ENCODE results near the gene ZBTB17.

Gene ZBTB17

GRCh38 chr1:15935056-15935950, 40.6 kb downstream of the ZBTB17 start:
- TF ChIP-seq CTCF (IDR thresholded peaks at IDR 0.05), result no peak
- Mint-ChIP-seq H3K9me3 (no peaks in the 10 kb centered on the region), H3K27me3 (ENCODE audit: low read depth, poor library complexity) (no peaks in the 10 kb centered on the region), H3K4me1 (peaks cover 7% of the 10 kb centered on the region), H3K27ac (no peak overlapping the region), H3K4me3 (no peak overlapping the region), H3K36me3 (ENCODE audit: low read depth) (peaks cover 78% of the 10 kb centered on the region)
- DNase-seq, result no peak

GRCh38 chr1:15934211-15935055, 41.5 kb downstream of the ZBTB17 start:
- Mint-ChIP-seq H3K27ac (no peak overlapping the region), H3K27me3 (ENCODE audit: low read depth, poor library complexity) (no peaks in the 10 kb centered on the region), H3K4me1 (peaks cover 5% of the 10 kb centered on the region), H3K36me3 (ENCODE audit: low read depth) (peaks cover 78% of the 10 kb centered on the region), H3K9me3 (no peaks in the 10 kb centered on the region), H3K4me3 (no peak overlapping the region)
- TF ChIP-seq CTCF (IDR thresholded peaks at IDR 0.05), result no peak
- DNase-seq, result no peak

GRCh38 chr1:15933684-15934083, 42.2 kb downstream of the ZBTB17 start:
- peaks cover 3% of the 10 kb centered on the region for H3K9me3 Mint-ChIP-seq
- TF ChIP-seq CTCF (IDR thresholded peaks at IDR 0.05), result no peak
- H3K4me1 Mint-ChIP-seq, result no peaks in the 10 kb centered on the region
- no peak overlapping the region for H3K4me3 Mint-ChIP-seq
- H3K27ac Mint-ChIP-seq, result no peak overlapping the region
- no peak for DNase-seq
- H3K36me3 Mint-ChIP-seq (ENCODE audit: low read depth), result peaks cover 81% of the 10 kb centered on the region
- no peaks in the 10 kb centered on the region for H3K27me3 Mint-ChIP-seq (ENCODE audit: low read depth, poor library complexity)

- no peaks in the 10 kb centered on the region for H3K27me3 Mint-ChIP-seq (ENCODE audit: low read depth, poor library complexity)
- no peak for TF ChIP-seq CTCF (IDR thresholded peaks at IDR 0.05)
- H3K36me3 Mint-ChIP-seq (ENCODE audit: low read depth), result peaks cover 88% of the 10 kb centered on the region
- no peaks in the 10 kb centered on the region for H3K4me1 Mint-ChIP-seq
- no peak for DNase-seq
- H3K27ac Mint-ChIP-seq, result peak overlapping the region; percentile 92
- no peak overlapping the region for H3K4me3 Mint-ChIP-seq
- peaks cover 3% of the 10 kb centered on the region for H3K9me3 Mint-ChIP-seq
Measured at GRCh38 chr1:15932612-15933011, 43.3 kb downstream of the ZBTB17 start.

GRCh38 chr1:15931884-15932283, 44.0 kb downstream of the ZBTB17 start:
- Mint-ChIP-seq H3K9me3 (peaks cover 3% of the 10 kb centered on the region), H3K36me3 (ENCODE audit: low read depth) (peaks cover 90% of the 10 kb centered on the region), H3K4me1 (no peaks in the 10 kb centered on the region), H3K27me3 (ENCODE audit: low read depth, poor library complexity) (no peaks in the 10 kb centered on the region), H3K4me3 (no peak overlapping the region), H3K27ac (peak overlapping the region; percentile 58)
- TF ChIP-seq CTCF (IDR thresholded peaks at IDR 0.05), result no peak
- no peak for DNase-seq

Measured in nephron progenitor cell (in vitro differentiated cells).